ENCODE results near the gene ABCC1. TPM values are rescaled to one million over a fixed set of nuclear protein-coding genes. Genes with fewer than 3 reads are reported as not detected.

ABCC1 gene
- total RNA-seq (ENCODE audit: low replicate concordance) = 34.6 and 46.2 TPM in 2 replicates

DNA sequence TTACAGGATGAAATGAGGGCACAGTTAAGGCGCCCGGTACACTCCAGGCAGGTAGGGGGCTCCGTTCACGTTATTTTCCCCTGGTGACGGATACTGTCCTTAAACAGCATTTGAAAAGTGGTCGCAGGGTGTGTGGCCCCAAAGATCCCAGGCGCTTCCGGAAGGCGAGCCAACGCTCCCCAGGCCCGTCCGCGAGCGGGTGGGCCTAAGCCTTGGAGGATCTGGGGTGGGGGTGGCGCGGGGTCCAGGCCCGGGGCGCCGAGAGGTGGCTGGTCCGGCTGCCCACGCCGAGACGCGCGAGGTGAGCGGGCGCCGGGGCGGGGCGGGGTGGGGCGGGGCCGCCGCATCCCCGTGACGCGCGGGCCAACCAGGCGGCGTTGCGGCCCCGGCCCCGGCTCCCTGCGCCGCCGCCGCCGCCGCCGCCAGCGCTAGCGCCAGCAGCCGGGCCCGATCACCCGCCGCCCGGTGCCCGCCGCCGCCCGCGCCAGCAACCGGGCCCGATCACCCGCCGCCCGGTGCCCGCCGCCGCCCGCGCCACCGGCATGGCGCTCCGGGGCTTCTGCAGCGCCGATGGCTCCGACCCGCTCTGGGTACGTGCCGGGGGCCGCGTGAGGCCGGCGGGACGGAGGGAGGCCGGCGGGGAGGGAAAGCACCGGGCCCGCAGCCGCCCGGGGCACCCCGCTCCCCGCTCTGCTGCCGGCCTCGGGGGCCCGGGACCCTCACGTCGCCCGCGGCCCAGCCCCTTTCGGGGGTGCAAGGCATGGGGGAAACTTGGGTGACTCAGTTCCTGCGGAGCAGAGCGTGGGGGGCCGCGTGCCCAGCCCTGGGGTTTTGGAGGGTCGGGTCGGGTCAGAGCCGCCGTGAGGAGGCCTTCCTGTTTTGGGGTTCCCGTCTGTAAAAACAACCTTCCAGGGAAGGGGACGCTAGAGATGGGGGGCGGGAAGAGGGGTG is at the start of gene ABCC1:
Gene ABCC1 (plus strand): TSS at position 407 of the 951 bp plus-strand sequence. CDS start 136 bp downstream, at position 543.
- TF ChIP-seq, protein P1, sequence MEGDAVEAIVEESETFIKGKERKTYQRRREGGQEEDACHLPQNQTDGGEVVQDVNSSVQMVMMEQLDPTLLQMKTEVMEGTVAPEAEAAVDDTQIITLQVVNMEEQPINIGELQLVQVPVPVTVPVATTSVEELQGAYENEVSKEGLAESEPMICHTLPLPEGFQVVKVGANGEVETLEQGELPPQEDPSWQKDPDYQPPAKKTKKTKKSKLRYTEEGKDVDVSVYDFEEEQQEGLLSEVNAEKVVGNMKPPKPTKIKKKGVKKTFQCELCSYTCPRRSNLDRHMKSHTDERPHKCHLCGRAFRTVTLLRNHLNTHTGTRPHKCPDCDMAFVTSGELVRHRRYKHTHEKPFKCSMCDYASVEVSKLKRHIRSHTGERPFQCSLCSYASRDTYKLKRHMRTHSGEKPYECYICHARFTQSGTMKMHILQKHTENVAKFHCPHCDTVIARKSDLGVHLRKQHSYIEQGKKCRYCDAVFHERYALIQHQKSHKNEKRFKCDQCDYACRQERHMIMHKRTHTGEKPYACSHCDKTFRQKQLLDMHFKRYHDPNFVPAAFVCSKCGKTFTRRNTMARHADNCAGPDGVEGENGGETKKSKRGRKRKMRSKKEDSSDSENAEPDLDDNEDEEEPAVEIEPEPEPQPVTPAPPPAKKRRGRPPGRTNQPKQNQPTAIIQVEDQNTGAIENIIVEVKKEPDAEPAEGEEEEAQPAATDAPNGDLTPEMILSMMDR (IDR thresholded peaks at IDR 0.05; ENCODE audit: insufficient read depth, low read length) = no peak
- peak within 1 kb of the TSS; percentile 90 for H3K4me3 ChIP-seq (ENCODE audit: low read depth, low read length)
- DNase-seq (ENCODE audit: low read depth) = no peak

DNA sequence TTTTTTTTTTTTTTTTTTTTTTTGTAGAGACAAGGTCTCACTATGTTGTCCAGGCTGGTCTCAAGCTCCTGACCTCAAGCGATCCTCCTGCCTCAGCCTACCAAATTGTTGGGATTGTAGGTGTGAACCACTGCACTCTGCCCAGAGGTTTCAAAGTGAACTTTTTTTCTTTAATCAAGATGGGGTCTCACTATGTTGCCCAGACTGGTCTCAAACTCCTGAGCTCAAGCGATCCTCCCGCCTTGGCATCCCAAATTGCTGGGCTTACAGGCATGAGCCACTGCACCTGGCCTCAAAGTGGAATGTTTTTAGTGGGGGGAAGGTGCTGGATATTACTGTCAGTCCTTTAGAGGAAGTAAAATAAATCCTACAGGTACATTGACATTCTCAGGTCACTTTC is 49.1 kb upstream of the ABCC1 start:
- TF ChIP-seq, protein P1 (IDR thresholded peaks at IDR 0.05; ENCODE audit: insufficient read depth, low read length) = no peak
- H3K4me3 ChIP-seq (ENCODE audit: low read depth, low read length) = no peak overlapping the region
- no peak for DNase-seq (ENCODE audit: low read depth)

DNA sequence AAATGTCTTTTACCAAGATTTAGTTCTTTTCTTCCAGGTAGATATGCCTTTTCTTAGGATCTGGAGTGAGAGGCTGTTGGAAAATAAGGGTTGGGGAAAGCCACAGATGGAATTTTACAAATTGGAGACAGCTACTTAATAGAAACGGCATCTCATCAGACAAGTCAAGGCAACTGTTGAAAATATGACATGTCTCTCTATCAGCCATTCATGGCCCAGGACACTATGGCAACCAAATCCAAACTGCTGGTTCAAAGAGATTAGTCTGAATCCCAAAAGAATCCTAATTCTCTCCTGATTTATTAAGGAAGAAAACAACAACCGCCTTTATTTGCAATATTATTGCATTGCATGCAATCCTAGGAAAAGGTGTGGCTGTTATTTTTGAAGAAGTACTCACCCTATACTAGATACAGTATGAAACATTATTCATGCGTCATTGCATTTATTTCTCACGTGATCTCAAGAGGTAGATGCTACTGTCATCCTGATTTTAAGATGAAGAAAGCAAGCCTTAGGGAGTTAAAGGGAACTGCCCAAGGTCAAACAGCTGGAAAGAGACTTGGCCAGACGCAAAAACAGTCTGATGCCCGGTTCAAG is 48.4 kb upstream of the ABCC1 start:
- no peak overlapping the region for H3K4me3 ChIP-seq (ENCODE audit: low read depth, low read length)
- no peak for DNase-seq (ENCODE audit: low read depth)
- TF ChIP-seq, protein P1 (IDR thresholded peaks at IDR 0.05; ENCODE audit: insufficient read depth, low read length) = no peak

DNA sequence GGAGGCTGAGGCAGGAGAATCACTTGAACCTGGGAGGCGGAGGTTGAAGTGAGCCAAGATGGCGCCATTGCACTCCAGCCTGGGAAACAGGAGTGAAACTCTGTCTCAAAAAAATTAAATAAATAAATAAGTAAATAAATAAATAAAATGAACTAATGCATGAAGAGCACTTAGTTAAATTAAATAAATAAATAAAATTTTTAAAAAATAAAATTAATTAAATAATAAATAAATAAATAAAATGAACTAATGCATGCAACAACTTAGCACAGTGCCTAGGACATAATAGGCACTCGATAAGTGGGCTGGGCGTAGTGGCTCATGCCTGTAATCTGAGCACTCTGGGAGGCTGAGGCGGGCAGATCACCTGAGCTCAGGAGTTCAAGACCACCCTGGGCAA is 45.5 kb upstream of the ABCC1 start:
- TF ChIP-seq, protein P1 (IDR thresholded peaks at IDR 0.05; ENCODE audit: insufficient read depth, low read length) = no peak
- DNase-seq (ENCODE audit: low read depth) = no peak
- no peak overlapping the region for H3K4me3 ChIP-seq (ENCODE audit: low read depth, low read length)

DNA sequence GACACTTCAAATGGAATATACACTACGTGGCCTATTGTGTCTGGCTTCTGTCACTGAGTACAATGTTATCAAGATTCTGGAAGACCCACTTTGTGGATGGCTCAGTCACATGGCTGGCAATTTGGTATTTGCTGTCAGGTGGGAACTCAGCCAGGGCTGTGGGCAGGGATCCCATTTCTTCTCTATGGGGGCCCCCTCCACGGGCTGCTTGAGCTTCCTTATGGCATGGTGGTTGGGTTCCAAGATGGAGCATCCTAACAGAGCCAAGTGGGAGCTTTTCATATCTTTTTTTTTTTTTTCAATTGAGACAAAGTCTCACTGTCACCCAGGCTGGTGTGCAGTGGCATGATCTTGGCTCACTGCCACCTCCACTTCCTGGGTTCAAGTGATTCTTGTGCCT is 43.0 kb upstream of the ABCC1 start:
- no peak overlapping the region for H3K4me3 ChIP-seq (ENCODE audit: low read depth, low read length)
- DNase-seq (ENCODE audit: low read depth) = no peak
- TF ChIP-seq, protein P1 (IDR thresholded peaks at IDR 0.05; ENCODE audit: insufficient read depth, low read length) = no peak

DNA sequence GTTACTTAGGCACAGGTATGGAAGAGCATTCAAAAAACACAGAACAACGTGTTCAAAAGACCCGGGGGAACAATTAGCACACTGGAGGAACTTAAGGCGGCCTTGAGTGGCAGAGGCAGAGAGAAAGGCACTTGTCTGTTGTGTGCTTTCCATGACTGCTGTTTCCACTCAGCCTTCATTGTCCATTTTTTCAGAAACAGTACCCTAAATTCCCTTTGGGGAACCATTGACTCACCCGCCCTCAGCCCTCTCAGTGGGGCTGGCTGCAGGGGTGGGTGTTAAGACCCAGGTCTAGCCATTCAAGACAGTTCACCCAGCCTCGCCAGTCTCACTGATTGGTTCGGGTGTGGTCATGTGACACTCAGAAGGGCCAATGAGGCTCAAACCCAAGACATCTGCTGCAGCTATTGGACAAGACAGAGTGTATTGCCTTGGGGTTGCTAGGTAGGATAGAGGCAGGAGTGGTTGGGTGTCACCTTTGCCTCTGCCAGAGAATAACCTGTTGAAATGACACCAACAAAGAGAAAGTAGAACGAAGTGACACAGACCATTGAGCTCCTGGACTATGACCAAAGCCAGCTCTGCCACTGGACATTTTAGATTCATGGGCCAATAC is 41.4 kb upstream of the ABCC1 start:
- TF ChIP-seq, protein P1 (IDR thresholded peaks at IDR 0.05; ENCODE audit: insufficient read depth, low read length) = no peak
- DNase-seq (ENCODE audit: low read depth) = no peak
- no peak overlapping the region for H3K4me3 ChIP-seq (ENCODE audit: low read depth, low read length)
